B cell (primary cell): ENCODE data around the gene NPFFR1.

Experiments
- CTCF ChIP-seq: fragments of 200-600 bp; IDR thresholded peaks from one replicate; pipeline ENCODE4 v1.8.0; 2022; ENCODE audit warnings: antibody characterized with exemption, mild to moderate bottlenecking
- EZH2 ChIP-seq: IDR thresholded peaks from 2 replicates; pipeline ENCODE4 v1.6.1; 2012; ENCODE audit warnings: borderline replicate concordance, low read depth, mild to moderate bottlenecking, moderate library complexity, low read length; ENCODE audit not compliant: insufficient read depth, poor library complexity, severe bottlenecking

- TF ChIP-seq CTCF: no peak
- no peak for TF ChIP-seq EZH2
These were observed 33.6 kb upstream of the NPFFR1 start for GRCh38 chr10:70317272-70317942.
